ENCODE results near the gene NANOS2.

NANOS2 gene

DNA sequence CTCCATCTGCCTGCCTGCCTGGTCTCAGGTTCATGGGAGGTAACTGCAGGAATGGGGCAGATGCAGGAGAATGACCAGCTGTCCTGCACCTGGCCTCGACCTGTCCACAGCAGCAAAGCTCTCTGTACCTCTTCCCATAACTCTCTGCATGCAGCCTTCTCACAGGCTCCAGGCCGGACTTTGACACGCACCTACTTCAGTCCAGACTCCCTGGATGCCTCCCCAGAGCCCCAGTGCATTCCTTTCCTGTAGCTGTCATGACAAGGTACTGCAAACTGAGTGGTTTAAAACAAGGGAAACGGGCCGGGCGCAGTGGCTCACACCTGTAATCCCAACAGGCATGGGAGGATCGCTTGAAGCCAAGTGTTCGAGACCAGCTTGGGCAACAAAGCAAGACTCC lies 3.3 kb downstream of the NANOS2 start:
- Mint-ChIP-seq H3K4me3 (no peak overlapping the region), H3K36me3 (ENCODE audit: low read depth) (no peaks in the 10 kb centered on the region), H3K27ac (no peak overlapping the region), H3K27me3 (ENCODE audit: low read depth, poor library complexity) (peaks cover 26% of the 10 kb centered on the region), H3K9me3 (no peaks in the 10 kb centered on the region), H3K4me1 (no peaks in the 10 kb centered on the region)
- TF ChIP-seq, protein P1, sequence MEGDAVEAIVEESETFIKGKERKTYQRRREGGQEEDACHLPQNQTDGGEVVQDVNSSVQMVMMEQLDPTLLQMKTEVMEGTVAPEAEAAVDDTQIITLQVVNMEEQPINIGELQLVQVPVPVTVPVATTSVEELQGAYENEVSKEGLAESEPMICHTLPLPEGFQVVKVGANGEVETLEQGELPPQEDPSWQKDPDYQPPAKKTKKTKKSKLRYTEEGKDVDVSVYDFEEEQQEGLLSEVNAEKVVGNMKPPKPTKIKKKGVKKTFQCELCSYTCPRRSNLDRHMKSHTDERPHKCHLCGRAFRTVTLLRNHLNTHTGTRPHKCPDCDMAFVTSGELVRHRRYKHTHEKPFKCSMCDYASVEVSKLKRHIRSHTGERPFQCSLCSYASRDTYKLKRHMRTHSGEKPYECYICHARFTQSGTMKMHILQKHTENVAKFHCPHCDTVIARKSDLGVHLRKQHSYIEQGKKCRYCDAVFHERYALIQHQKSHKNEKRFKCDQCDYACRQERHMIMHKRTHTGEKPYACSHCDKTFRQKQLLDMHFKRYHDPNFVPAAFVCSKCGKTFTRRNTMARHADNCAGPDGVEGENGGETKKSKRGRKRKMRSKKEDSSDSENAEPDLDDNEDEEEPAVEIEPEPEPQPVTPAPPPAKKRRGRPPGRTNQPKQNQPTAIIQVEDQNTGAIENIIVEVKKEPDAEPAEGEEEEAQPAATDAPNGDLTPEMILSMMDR (IDR thresholded peaks at IDR 0.05), result no peak
- no peak for DNase-seq

DNA sequence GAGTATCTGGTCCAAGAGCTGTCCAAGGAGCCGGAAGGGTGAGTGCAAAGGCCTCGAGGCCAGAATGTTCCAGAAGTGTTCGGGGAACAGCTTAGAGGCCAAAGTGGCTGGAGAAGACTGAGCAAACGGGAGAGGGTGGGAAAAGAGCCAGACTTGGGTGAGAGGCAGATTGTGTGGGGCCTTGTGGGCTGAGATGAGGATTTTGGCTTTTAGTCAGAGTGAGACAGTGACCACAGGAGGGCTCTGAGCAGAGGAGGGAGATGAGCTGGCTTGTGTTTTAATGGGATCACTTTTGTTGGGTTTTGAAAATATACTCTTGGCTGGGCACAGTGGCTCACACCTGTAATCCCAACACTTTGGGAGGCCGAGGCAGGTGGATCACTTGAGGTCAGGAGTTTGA lies 5.6 kb downstream of the NANOS2 start:
- Mint-ChIP-seq H3K27ac (peak overlapping the region; percentile 50), H3K36me3 (ENCODE audit: low read depth) (no peaks in the 10 kb centered on the region), H3K9me3 (no peaks in the 10 kb centered on the region), H3K4me3 (no peak overlapping the region), H3K27me3 (ENCODE audit: low read depth, poor library complexity) (peaks cover 29% of the 10 kb centered on the region), H3K4me1 (no peaks in the 10 kb centered on the region)
- DNase-seq, result no peak
- TF ChIP-seq, protein P1 (IDR thresholded peaks at IDR 0.05), result no peak

DNA sequence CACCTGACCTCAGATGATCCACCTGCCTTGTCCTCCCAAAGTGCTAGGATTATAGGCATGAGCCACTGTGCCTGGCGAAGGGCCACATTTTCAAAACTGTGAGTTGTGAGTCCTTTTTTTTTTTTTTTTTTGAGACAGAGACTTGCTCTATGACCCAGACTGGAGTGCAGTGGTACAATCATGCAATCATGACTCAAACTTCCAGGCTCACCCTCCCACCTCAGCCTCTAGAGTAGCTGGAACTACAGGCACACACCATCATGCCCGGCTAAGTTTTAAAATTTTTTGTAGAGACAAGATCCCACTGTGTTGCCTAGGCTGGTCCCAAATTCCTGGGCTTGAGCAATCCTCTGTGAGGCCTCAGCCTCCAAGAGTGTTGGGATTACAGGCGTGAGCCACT lies 8.4 kb downstream of the NANOS2 start:
- H3K36me3 Mint-ChIP-seq (ENCODE audit: low read depth), result no peaks in the 10 kb centered on the region
- H3K4me1 Mint-ChIP-seq, result peaks cover 5% of the 10 kb centered on the region
- no peak overlapping the region for H3K4me3 Mint-ChIP-seq
- no peaks in the 10 kb centered on the region for H3K9me3 Mint-ChIP-seq
- TF ChIP-seq, protein P1 (IDR thresholded peaks at IDR 0.05), result no peak
- peaks cover 35% of the 10 kb centered on the region for H3K27me3 Mint-ChIP-seq (ENCODE audit: low read depth, poor library complexity)
- no peak overlapping the region for H3K27ac Mint-ChIP-seq
- no peak for DNase-seq

DNA sequence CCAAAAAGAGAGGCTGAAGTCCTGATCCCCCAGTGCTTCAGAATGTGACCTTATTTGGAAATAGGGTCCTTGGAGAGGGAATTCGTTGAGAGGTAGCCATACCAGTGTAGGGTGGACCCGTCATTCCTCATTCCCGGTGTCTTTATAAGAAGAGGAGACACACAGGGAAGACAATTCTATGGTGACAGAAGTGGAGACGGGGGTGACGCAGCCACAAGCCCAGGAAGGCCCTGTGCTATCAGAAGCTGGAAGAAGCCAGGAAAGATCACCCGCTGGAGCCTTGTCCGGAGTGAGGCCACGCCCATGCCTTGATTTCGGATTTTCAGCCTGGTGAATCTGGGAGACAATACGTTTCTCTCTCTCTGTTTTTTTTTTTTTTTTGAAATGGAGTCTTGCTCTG lies 9.6 kb downstream of the NANOS2 start:
- H3K4me1 Mint-ChIP-seq, result peaks cover 10% of the 10 kb centered on the region
- no peak for DNase-seq
- no peak overlapping the region for H3K4me3 Mint-ChIP-seq
- H3K36me3 Mint-ChIP-seq (ENCODE audit: low read depth), result peaks cover 10% of the 10 kb centered on the region
- peaks cover 44% of the 10 kb centered on the region for H3K27me3 Mint-ChIP-seq (ENCODE audit: low read depth, poor library complexity)
- TF ChIP-seq, protein P1 (IDR thresholded peaks at IDR 0.05), result no peak
- H3K27ac Mint-ChIP-seq, result no peak overlapping the region
- H3K9me3 Mint-ChIP-seq, result no peaks in the 10 kb centered on the region

DNA sequence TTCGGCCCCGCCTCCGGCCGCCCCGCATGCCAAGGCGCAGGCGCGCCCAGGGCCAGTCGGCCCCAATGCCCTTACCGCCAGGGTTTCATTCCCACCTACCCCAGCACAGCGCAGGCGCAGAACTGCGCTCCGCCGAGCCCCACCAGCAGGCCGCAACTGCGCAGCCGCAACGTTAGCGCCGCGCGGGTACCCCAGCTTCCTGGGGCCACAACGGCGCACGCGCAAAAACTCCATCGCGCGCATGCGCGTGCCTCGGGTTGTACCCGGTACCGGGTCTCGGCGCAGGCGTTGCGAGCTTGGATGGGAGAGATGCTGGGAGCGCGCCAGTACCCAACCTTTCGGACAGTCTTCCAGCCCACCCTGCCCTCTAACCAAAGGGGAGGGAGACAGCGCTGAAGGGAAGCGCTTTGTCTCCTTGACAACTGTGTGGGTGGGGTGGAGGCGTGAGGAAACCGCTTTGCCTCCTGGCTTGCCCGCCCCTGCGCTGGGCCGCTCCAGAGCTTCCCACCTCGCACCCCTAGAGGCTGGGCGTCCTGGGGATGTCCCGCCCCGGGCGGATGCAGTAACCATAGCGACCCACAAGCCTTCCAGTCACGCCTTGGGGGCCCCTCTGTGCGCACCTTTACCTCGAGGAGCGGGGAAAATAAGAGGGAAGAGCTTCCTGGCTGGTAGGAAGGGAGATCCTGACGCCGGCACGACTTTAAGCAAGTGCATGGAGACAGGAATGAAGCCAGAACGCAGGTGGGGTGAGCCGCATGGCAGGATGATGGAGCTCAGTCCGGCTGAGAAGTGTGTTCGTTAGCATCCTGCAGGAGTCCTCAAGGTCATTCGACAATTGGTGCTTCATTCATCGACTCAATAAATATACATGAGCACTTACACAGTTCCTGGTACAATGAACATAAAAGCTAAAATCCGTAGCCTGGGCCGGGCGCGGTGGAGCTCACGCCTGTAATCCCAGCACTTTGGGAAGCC lies 11.6 kb downstream of the NANOS2 start:
- H3K27me3 Mint-ChIP-seq (ENCODE audit: low read depth, poor library complexity), result peaks cover 48% of the 10 kb centered on the region
- TF ChIP-seq, protein P1 (IDR thresholded peaks at IDR 0.05), result no peak
- DNase-seq, result peak; percentile 100
- H3K4me1 Mint-ChIP-seq, result peaks cover 10% of the 10 kb centered on the region
- no peaks in the 10 kb centered on the region for H3K9me3 Mint-ChIP-seq
- peaks cover 26% of the 10 kb centered on the region for H3K36me3 Mint-ChIP-seq (ENCODE audit: low read depth)
- H3K27ac Mint-ChIP-seq, result peak overlapping the region; percentile 64
- peak overlapping the region; percentile 79 for H3K4me3 Mint-ChIP-seq
